Stomach (tissue), 9 donors: ENCODE measurements around the gene EPHA6. TPM values are rescaled to one million over a fixed set of nuclear protein-coding genes. Genes with fewer than 3 reads are reported as not detected.
A peak's percentile ranks its signal among the peaks of the same experiment; 100 is the strongest.

Experiments used
- DNase-seq, 2 donors: peaks; one replicate each; pipeline versions ENCODE4 v3.0.0 to v3.0.0-alpha.2; 2013 to 2019
- H3K27ac ChIP-seq, 5 donors: fragments of 200-600 bp in 4 of 5; sonication (generic) in 4 of 5; one replicate each; pipeline ENCODE4 v1.5.1; 2013 to 2019; ENCODE audit warnings: mild to moderate bottlenecking in 1 of 5, moderate library complexity in 1 of 5
- H3K27me3 ChIP-seq, 3 donors: fragments of 200-600 bp; sonication (generic); one replicate each; pipeline ENCODE4 v1.5.1; 2017 to 2019; ENCODE audit warnings: mixed run types in 1 of 3
- H3K36me3 ChIP-seq, 4 donors: fragments of 200-600 bp; sonication (generic); 1 replicate in 3 of 4; 2 replicates in 1 of 4; pipeline ENCODE4 v1.5.1; 2016 to 2019
- H3K4me1 ChIP-seq, 4 donors: fragments of 200-600 bp; sonication (generic); one replicate each; pipeline ENCODE4 v1.5.1; 2016 to 2019
- H3K4me3 ChIP-seq, 4 donors: fragments of 200-600 bp; sonication (generic) in 3 of 4; one replicate each; pipeline ENCODE4 v1.5.1; 2016 to 2019; ENCODE audit warnings: mild to moderate bottlenecking in 1 of 4
- H3K9me3 ChIP-seq, 4 donors: fragments of 200-600 bp; sonication (generic); one replicate each; pipeline ENCODE4 v1.5.1; 2016 to 2019
- CTCF ChIP-seq, 7 experiments: fragments of 450-650 bp in 4 of 7; fragments of 200-600 bp in 3 of 7; sonication (generic) in 3 of 7; IDR thresholded peaks; one replicate each; pipeline ENCODE4 v1.5.1; 2016 to 2019; ENCODE audit warnings: antibody characterized with exemption in 7 of 7, control low read depth in 2 of 7, mild to moderate bottlenecking in 1 of 7
- EP300 ChIP-seq: sonication (generic); formaldehyde crosslinking; IDR thresholded peaks from one replicate; pipeline ENCODE4 v1.6.1; 2017; ENCODE audit warnings: antibody characterized with exemption
- POLR2A ChIP-seq, 4 donors: fragments of 450-650 bp; IDR thresholded peaks; one replicate each; pipeline ENCODE4 v1.6.1; 2016; ENCODE audit warnings: antibody characterized with exemption in 4 of 4, control low read depth in 2 of 4, mild to moderate bottlenecking in 1 of 4, moderate library complexity in 1 of 4
- POLR2AphosphoS5 ChIP-seq, 3 donors: sonication (generic); formaldehyde crosslinking; IDR thresholded peaks; one replicate each; pipeline ENCODE4 v1.6.1; 2016; ENCODE audit warnings: antibody characterized with exemption in 3 of 3
- WGBS, 5 donors: extraction: QIAGEN DNeasy Blood & Tissue Kit in 3 of 5; methylation state at CpG; one replicate each; pipeline versions ENCODE4 v1.1.5 to v1.1.7; 2013 to 2018; 5-methylcytosine and 5-hydroxymethylcytosine counted together
- intact Hi-C: fragments of 100-400 bp; cut with DNase I; formaldehyde crosslinking; loops from one replicate; pipeline ENCODE4 v1.15.1; 2023; ENCODE audit warnings: low total_unique reads
- polyA plus RNA-seq, 3 donors: library from polyadenylated mRNA; stranded (reverse); fragments of 200-250 nt; gene quantifications; one replicate each; pipeline ENCODE4 v1.2.3, GENCODE V29; 2013
- total RNA-seq, 5 donors: library from RNA; depleted of rRNA; stranded (reverse); fragments of >200 nt; gene quantifications; one replicate each; pipeline versions ENCODE4 v1.1.0 to v1.2.3, GENCODE V29; 2014 to 2016
- donor health status: healthy with polysubstance abuse.
- donor health status: Bipolar disorder and iron deficiency.
- donor health status: healthy.

Gene EPHA6
- total and polyA plus RNA-seq, 8 donors: 0.18 to 179 (median 14.7) TPM; not detected in 4

- Histone ChIP-seq H3K27ac (no peak overlapping the region), H3K36me3 (peaks cover 0 to 9% (median 3%) of the 10 kb centered on the region in 4 donors), H3K4me1 (no peaks in the 10 kb centered on the region), H3K4me3 (no peak overlapping the region), H3K27me3 (no peaks in the 10 kb centered on the region), H3K9me3 (no peaks in the 10 kb centered on the region)
- no peak for TF ChIP-seq POLR2AphosphoS5 (IDR thresholded peaks at IDR 0.05)
- peak in 5 of 7 experiments; percentile 64 to 83 (median 79) for TF ChIP-seq CTCF (IDR thresholded peaks at IDR 0.05)
- intact Hi-C loops: loop anchor here (2.0 kb wide), 1 partner anchor 231 kb away; no protein-coding TSS in a partner anchor
- peak in 1 of 2 donors; percentile 82 for DNase-seq
Measured at GRCh38 chr3:97793420-97794019, 979.1 kb downstream of the EPHA6 start.

GRCh38 chr3:97795951-97796350 lies 981.6 kb downstream of the EPHA6 start:
- 89 to 96% (median 94%) methylated on average over 4 of the region's 4 CpGs for WGBS, 5 donors
- intact Hi-C loops: no loop called here
- H3K4me1 ChIP-seq: no peaks in the 10 kb centered on the region

More at GRCh38 chr3:97795951-97796350, 981.6 kb downstream of the EPHA6 start:
- no peaks in the 10 kb centered on the region for H3K27me3 ChIP-seq
- H3K27ac ChIP-seq: no peak overlapping the region
- DNase-seq: no peak
- H3K36me3 ChIP-seq: peaks cover 0 to 6% (median 2%) of the 10 kb centered on the region in 4 donors
- H3K9me3 ChIP-seq: no peaks in the 10 kb centered on the region
- TF ChIP-seq EP300 (no peak), POLR2A (IDR thresholded peaks at IDR 0.05) (no peak), POLR2AphosphoS5 (IDR thresholded peaks at IDR 0.05) (no peak), CTCF (IDR thresholded peaks at IDR 0.05) (no peak)
- H3K4me3 ChIP-seq: no peak overlapping the region
